HepG2 (cell line): ENCODE results near the gene ZC3H18.

Experiments
- NR3C1 ChIP-seq: sonication (generic); formaldehyde crosslinking; IDR thresholded peaks from 2 replicates; pipeline ENCODE4 v1.4.0; 2020; ENCODE audit warnings: missing genetic modification reagents
- ZSCAN12 ChIP-seq: sonication (generic); formaldehyde crosslinking; IDR thresholded peaks from 2 replicates; pipeline ENCODE4 v1.9.0; 2021; ENCODE audit warnings: mild to moderate bottlenecking, missing genetic modification reagents
- ZSCAN30 ChIP-seq: sonication (generic); formaldehyde crosslinking; IDR thresholded peaks from 2 replicates; pipeline ENCODE4 v1.5.0; 2020; ENCODE audit warnings: mild to moderate bottlenecking, missing genetic modification reagents

GRCh38 chr16:88580371-88580770, 10.2 kb downstream of the ZC3H18 start:
- TF ChIP-seq ZSCAN12 (CRISPR knock-in tag) (no peak), NR3C1 (CRISPR knock-in tag) (no peak), ZSCAN30 (CRISPR knock-in tag) (no peak)
